Natural killer cell treated with Interleukin-12 subunit alpha and Interleukin-12 subunit beta and Interleukin-15 and Interleukin-18, amount 100 ng/mL, for 72 hours (primary cell): Measurements from ENCODE around the gene MSRB3. TPM values are rescaled to one million over a fixed set of nuclear protein-coding genes. Genes with fewer than 3 reads are reported as not detected.
"Not testable (repeated sequence)": the region's sequence is repeated elsewhere in the genome, so short reads cannot be mapped to it uniquely, and the experiment has no call there.

ENCODE experiments used
- ATAC-seq, 2 donors: fragments of 150-1000 bp; cut with Tn5 transposase in 1 of 2; sonication (Bioruptor Pico), chemical (Tn5 transposase) in 1 of 2; 2 replicates each; pipeline ENCODE4 v1.10.0; 2021
- DNase-seq: peaks from one replicate; pipeline ENCODE4 v3.0.0; 2022; ENCODE audit warnings: low spot score
- H3K27ac Mint-ChIP-seq, 2 donors: 1 replicate in 1 of 2; 2 replicates in 1 of 2; pipeline ENCODE4 v1.8.0; 2022; ENCODE audit warnings: mixed read lengths in 2 of 2, mild to moderate bottlenecking in 1 of 2, moderate library complexity in 1 of 2
- H3K27me3 Mint-ChIP-seq, 2 donors: 1 replicate in 1 of 2; 2 replicates in 1 of 2; pipeline ENCODE4 v1.8.0; 2022; ENCODE audit warnings: mixed read lengths in 2 of 2
- H3K36me3 Mint-ChIP-seq: one replicate; pipeline ENCODE4 v1.8.0; 2022; ENCODE audit warnings: mixed read lengths
- H3K4me1 Mint-ChIP-seq, 2 donors: 1 replicate in 1 of 2; 2 replicates in 1 of 2; pipeline ENCODE4 v1.8.0; 2022; ENCODE audit warnings: low read depth in 2 of 2, mixed read lengths in 2 of 2, mild to moderate bottlenecking in 1 of 2
- H3K4me3 Mint-ChIP-seq: one replicate; pipeline ENCODE4 v1.8.0; 2022; ENCODE audit warnings: mixed read lengths
- H3K9me3 Mint-ChIP-seq: 2 replicates; pipeline ENCODE4 v1.8.0; 2022; ENCODE audit warnings: mixed read lengths
- total RNA-seq, 2 donors: library from RNA; stranded (reverse); gene quantifications; one replicate each; pipeline ENCODE4 v1.2.3, GENCODE V29; 2022

Gene MSRB3
- total RNA-seq, 2 donors from 2014 or later = 0.11 to 1.2 TPM

GRCh38 chr12:65444996-65445395 lies 166.5 kb downstream of the MSRB3 start:
- Mint-ChIP-seq H3K9me3 (peaks cover 4% of the 10 kb centered on the region), H3K27ac (no peak overlapping the region), H3K4me1 (no peaks in the 10 kb centered on the region), H3K27me3 (peaks cover 21 to 22% of the 10 kb centered on the region in 2 donors), H3K4me3 (no peak overlapping the region), H3K36me3 (no peaks in the 10 kb centered on the region)
- ATAC-seq = no peak
- DNase-seq = no peak

- DNase-seq (no peak), ATAC-seq (no peak)
- Mint-ChIP-seq H3K27ac (no peak overlapping the region), H3K4me3 (no peak overlapping the region), H3K4me1 (no peaks in the 10 kb centered on the region), H3K36me3 (no peaks in the 10 kb centered on the region), H3K27me3 (peaks cover 21 to 22% of the 10 kb centered on the region in 2 donors), H3K9me3 (peaks cover 4% of the 10 kb centered on the region)
These were observed 168.4 kb downstream of the MSRB3 start for GRCh38 chr12:65446901-65447300.

GRCh38 chr12:65449400-65449799 lies 170.9 kb downstream of the MSRB3 start:
- DNase-seq (no peak), ATAC-seq (no peak)
- peaks cover 21% of the 10 kb centered on the region in 2 donors for H3K27me3 Mint-ChIP-seq
- H3K36me3 Mint-ChIP-seq = no peaks in the 10 kb centered on the region
- no peak overlapping the region for H3K4me3 Mint-ChIP-seq
- no peak overlapping the region for H3K27ac Mint-ChIP-seq
- peaks cover 4% of the 10 kb centered on the region for H3K9me3 Mint-ChIP-seq
- no peaks in the 10 kb centered on the region for H3K4me1 Mint-ChIP-seq

DNA sequence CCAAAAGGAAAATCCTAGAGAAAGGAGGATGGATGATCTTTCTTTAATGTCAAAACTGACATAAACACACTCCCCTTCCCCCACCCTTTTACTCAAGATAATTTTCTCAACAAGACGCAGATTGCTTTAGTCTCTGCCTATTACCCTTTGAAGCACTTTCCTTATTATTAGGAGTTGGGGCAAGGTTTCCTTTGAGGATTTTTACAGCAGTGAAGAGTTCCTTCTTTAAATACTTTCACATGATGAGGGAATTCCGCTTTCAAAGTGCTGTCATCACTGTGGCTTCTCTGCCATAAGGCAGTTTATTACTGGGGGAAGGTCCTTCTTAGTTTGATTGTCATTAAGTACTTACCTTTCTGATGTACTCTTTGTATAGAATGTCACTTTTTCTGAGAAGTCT lies 172.1 kb downstream of the MSRB3 start:
- ATAC-seq = no peak
- H3K9me3 Mint-ChIP-seq = peaks cover 4% of the 10 kb centered on the region
- peaks cover 10 to 13% of the 10 kb centered on the region in 2 donors for H3K27me3 Mint-ChIP-seq
- no peak overlapping the region for H3K4me3 Mint-ChIP-seq
- H3K36me3 Mint-ChIP-seq = no peaks in the 10 kb centered on the region
- no peaks in the 10 kb centered on the region for H3K4me1 Mint-ChIP-seq
- no peak for DNase-seq
- no peak overlapping the region for H3K27ac Mint-ChIP-seq

- no peak overlapping the region for H3K27ac Mint-ChIP-seq
- no peak for ATAC-seq
- no peak for DNase-seq
- peaks cover 4% of the 10 kb centered on the region for H3K36me3 Mint-ChIP-seq
- H3K9me3 Mint-ChIP-seq = no peaks in the 10 kb centered on the region
- H3K4me1 Mint-ChIP-seq = no peaks in the 10 kb centered on the region
- no peak overlapping the region for H3K4me3 Mint-ChIP-seq
- H3K27me3 Mint-ChIP-seq = peaks cover 0 to 7% of the 10 kb centered on the region in 2 donors
These were observed 175.8 kb downstream of the MSRB3 start for GRCh38 chr12:65454115-65454787.

- not testable (repeated sequence) for DNase-seq, H3K27me3 Mint-ChIP-seq, ATAC-seq, H3K4me1 Mint-ChIP-seq, H3K4me3 Mint-ChIP-seq, H3K9me3 Mint-ChIP-seq, H3K27ac Mint-ChIP-seq, H3K36me3 Mint-ChIP-seq
These were observed 178.9 kb downstream of the MSRB3 start for GRCh38 chr12:65457341-65457740.

GRCh38 chr12:65458718-65459117 lies 180.2 kb downstream of the MSRB3 start:
- no peaks in the 10 kb centered on the region for H3K4me1 Mint-ChIP-seq
- H3K36me3 Mint-ChIP-seq = peaks cover 4% of the 10 kb centered on the region
- DNase-seq = no peak
- ATAC-seq = no peak
- no peak overlapping the region for H3K27ac Mint-ChIP-seq
- H3K27me3 Mint-ChIP-seq = peaks cover 0 to 2% of the 10 kb centered on the region in 2 donors
- H3K4me3 Mint-ChIP-seq = no peak overlapping the region
- no peaks in the 10 kb centered on the region for H3K9me3 Mint-ChIP-seq

- Mint-ChIP-seq H3K27ac (no peak overlapping the region), H3K27me3 (peaks cover 0 to 2% of the 10 kb centered on the region in 2 donors), H3K9me3 (no peaks in the 10 kb centered on the region), H3K36me3 (peaks cover 4% of the 10 kb centered on the region), H3K4me1 (no peaks in the 10 kb centered on the region), H3K4me3 (no peak overlapping the region)
- DNase-seq (no peak), ATAC-seq (no peak)
These were observed 181.1 kb downstream of the MSRB3 start for GRCh38 chr12:65459545-65459944.

GRCh38 chr12:65460063-65460462 lies 181.6 kb downstream of the MSRB3 start:
- no peak overlapping the region for H3K27ac Mint-ChIP-seq
- ATAC-seq = no peak

GRCh38 chr12:65461017-65461416 lies 182.5 kb downstream of the MSRB3 start:
- ATAC-seq (no peak), DNase-seq (no peak)
- no peak overlapping the region for H3K27ac Mint-ChIP-seq
- H3K36me3 Mint-ChIP-seq = peaks cover 4% of the 10 kb centered on the region
- no peaks in the 10 kb centered on the region for H3K9me3 Mint-ChIP-seq
- no peak overlapping the region for H3K4me3 Mint-ChIP-seq
- H3K4me1 Mint-ChIP-seq = no peaks in the 10 kb centered on the region
- H3K27me3 Mint-ChIP-seq = peaks cover 0 to 2% of the 10 kb centered on the region in 2 donors

More at GRCh38 chr12:65460063-65460462, 181.6 kb downstream of the MSRB3 start:
- H3K36me3 Mint-ChIP-seq = peaks cover 4% of the 10 kb centered on the region
- peaks cover 0 to 2% of the 10 kb centered on the region in 2 donors for H3K27me3 Mint-ChIP-seq
- no peaks in the 10 kb centered on the region for H3K4me1 Mint-ChIP-seq
- no peak for DNase-seq
- no peaks in the 10 kb centered on the region for H3K9me3 Mint-ChIP-seq
- H3K4me3 Mint-ChIP-seq = no peak overlapping the region

DNA sequence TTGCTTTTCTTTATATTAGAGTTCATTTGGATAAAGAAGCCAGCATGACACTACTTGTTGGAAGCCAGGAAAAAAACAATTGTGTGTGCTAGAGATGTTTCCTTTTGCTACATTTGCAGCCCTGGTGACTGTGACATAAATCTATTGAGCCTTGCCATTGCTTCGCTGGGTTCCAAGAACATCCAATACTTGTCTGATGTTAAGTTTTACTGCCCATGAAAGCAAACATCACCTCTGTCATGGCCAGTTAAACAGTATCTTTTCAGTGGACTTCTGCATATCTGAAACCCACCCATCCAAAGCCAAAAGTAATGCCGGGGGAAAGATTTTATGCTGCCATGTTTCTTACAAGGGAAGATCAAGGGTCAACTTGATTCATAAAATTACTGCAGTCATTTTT lies 184.0 kb downstream of the MSRB3 start:
- Mint-ChIP-seq H3K27ac (no peak overlapping the region), H3K4me1 (no peaks in the 10 kb centered on the region), H3K9me3 (no peaks in the 10 kb centered on the region), H3K27me3 (peaks cover 0 to 2% of the 10 kb centered on the region in 2 donors), H3K36me3 (peaks cover 4% of the 10 kb centered on the region), H3K4me3 (no peak overlapping the region)
- DNase-seq (no peak), ATAC-seq (no peak)

- H3K27ac Mint-ChIP-seq = no peak overlapping the region
- H3K9me3 Mint-ChIP-seq = no peaks in the 10 kb centered on the region
- DNase-seq (no peak), ATAC-seq (no peak)
- no peak overlapping the region for H3K4me3 Mint-ChIP-seq
- no peaks in the 10 kb centered on the region for H3K27me3 Mint-ChIP-seq
- peaks cover under 1% of the 10 kb centered on the region for H3K36me3 Mint-ChIP-seq
- H3K4me1 Mint-ChIP-seq = no peaks in the 10 kb centered on the region
These were observed 184.6 kb downstream of the MSRB3 start for GRCh38 chr12:65463082-65463481.

DNA sequence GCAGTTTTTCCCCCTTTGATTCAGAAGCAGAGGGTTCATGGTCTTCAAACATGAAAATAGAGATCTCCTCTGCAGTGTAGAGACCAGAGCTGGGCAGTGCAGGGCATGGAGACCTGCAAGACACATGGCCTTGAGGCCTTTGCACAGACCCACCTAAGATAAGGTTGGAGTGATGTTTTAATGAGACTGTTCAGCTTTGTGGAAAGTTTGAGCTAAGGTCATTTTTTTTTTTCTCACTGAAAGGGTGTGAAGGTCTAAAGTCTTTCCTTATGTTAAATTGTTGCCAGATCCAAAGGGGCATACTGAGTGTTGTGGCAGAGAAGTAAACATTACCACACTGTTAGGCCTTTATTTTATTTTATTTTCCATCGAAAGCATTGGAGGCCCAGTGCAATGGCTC lies 185.1 kb downstream of the MSRB3 start:
- DNase-seq (no peak), ATAC-seq (no peak)
- Mint-ChIP-seq H3K27ac (no peak overlapping the region), H3K27me3 (no peaks in the 10 kb centered on the region), H3K4me1 (no peaks in the 10 kb centered on the region), H3K4me3 (no peak overlapping the region), H3K9me3 (no peaks in the 10 kb centered on the region), H3K36me3 (no peaks in the 10 kb centered on the region)

- no peak for DNase-seq
- no peaks in the 10 kb centered on the region for H3K9me3 Mint-ChIP-seq
- no peaks in the 10 kb centered on the region for H3K4me1 Mint-ChIP-seq
- H3K27me3 Mint-ChIP-seq = no peaks in the 10 kb centered on the region
- no peak overlapping the region for H3K4me3 Mint-ChIP-seq
- no peaks in the 10 kb centered on the region for H3K36me3 Mint-ChIP-seq
- H3K27ac Mint-ChIP-seq = no peak overlapping the region
- ATAC-seq = no peak
These were observed 186.4 kb downstream of the MSRB3 start for GRCh38 chr12:65464930-65465329.
